Neural cell (in vitro differentiated cells): ENCODE data around the gene FLOT1.

ENCODE experiments used
- EZH2 ChIP-seq: fragments of 200-600, 300-800 bp; shearing (Covaris generic), sonication (generic); IDR thresholded peaks from 2 replicates; pipeline ENCODE4 v1.6.1; 2014; ENCODE audit warnings: antibody characterized with exemption, low read length, borderline replicate concordance, mild to moderate bottlenecking; ENCODE audit not compliant: insufficient read depth, poor library complexity, severe bottlenecking
- MXI1 ChIP-seq: fragments of 450-650 bp; conservative IDR thresholded peaks from 2 replicates; pipeline ENCODE4 v1.6.1; 2014; ENCODE audit warnings: antibody characterized with exemption, mild to moderate bottlenecking; ENCODE audit not compliant: poor library complexity, severe bottlenecking
- POLR2AphosphoS5 ChIP-seq: IDR thresholded peaks from 2 replicates; pipeline ENCODE4 v1.6.1; 2012
- SMC3 ChIP-seq: fragments of 450-650 bp; conservative IDR thresholded peaks from 2 replicates; pipeline ENCODE4 v1.6.1; 2014; ENCODE audit warnings: antibody characterized with exemption, mild to moderate bottlenecking, moderate library complexity; ENCODE audit not compliant: poor library complexity
- TAF1 ChIP-seq: IDR thresholded peaks from 2 replicates; pipeline ENCODE4 v1.6.1; 2012; ENCODE audit warnings: low read depth
- TF ChIP-seq, protein P1 (sequence below): fragments of 450-650 bp; IDR thresholded peaks from 2 replicates; pipeline ENCODE4 v1.5.1; 2014; ENCODE audit warnings: antibody characterized with exemption, mild to moderate bottlenecking, moderate library complexity; ENCODE audit not compliant: poor library complexity, severe bottlenecking

DNA sequence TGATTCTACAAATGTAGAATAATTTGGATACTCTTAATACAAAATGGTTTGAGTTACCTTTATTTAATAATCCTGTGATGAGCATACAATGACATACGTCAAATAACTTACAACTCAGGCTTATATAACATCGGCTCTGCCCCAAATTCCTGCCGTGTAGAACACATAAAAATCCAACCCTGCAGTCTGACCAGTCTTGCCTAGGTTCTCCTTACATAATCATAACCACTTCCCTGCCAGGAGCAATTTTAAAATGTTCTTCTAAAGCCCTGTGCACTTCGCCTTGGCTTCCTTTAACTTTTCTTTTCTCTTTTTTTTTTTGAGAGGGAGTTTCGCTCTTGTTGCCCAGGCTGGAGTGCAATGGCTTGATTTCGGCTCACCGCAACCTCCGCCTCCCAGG is 18.1 kb upstream of the FLOT1 start:
- TF ChIP-seq POLR2AphosphoS5 = no peak
- TF ChIP-seq SMC3 = no peak
- TF ChIP-seq, protein P1, sequence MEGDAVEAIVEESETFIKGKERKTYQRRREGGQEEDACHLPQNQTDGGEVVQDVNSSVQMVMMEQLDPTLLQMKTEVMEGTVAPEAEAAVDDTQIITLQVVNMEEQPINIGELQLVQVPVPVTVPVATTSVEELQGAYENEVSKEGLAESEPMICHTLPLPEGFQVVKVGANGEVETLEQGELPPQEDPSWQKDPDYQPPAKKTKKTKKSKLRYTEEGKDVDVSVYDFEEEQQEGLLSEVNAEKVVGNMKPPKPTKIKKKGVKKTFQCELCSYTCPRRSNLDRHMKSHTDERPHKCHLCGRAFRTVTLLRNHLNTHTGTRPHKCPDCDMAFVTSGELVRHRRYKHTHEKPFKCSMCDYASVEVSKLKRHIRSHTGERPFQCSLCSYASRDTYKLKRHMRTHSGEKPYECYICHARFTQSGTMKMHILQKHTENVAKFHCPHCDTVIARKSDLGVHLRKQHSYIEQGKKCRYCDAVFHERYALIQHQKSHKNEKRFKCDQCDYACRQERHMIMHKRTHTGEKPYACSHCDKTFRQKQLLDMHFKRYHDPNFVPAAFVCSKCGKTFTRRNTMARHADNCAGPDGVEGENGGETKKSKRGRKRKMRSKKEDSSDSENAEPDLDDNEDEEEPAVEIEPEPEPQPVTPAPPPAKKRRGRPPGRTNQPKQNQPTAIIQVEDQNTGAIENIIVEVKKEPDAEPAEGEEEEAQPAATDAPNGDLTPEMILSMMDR = no peak
- no peak for TF ChIP-seq EZH2
- TF ChIP-seq TAF1 = no peak
- no peak for TF ChIP-seq MXI1
